Loucy (cell line): Measurements from ENCODE around the gene OR51A7.

ENCODE experiments used
- CTCF ChIP-seq: fragments of 200-600 bp; sonication (generic); conservative IDR thresholded peaks from 2 replicates; pipeline ENCODE4 v1.5.1; 2014; ENCODE audit warnings: mild to moderate bottlenecking, antibody characterized with exemption, low read length
- EZH2phosphoT487 ChIP-seq: fragments of 200-600 bp; IDR thresholded peaks from 2 replicates; pipeline ENCODE4 v1.6.1; 2018; ENCODE audit warnings: antibody characterized with exemption, mild to moderate bottlenecking, moderate library complexity, borderline replicate concordance

DNA sequence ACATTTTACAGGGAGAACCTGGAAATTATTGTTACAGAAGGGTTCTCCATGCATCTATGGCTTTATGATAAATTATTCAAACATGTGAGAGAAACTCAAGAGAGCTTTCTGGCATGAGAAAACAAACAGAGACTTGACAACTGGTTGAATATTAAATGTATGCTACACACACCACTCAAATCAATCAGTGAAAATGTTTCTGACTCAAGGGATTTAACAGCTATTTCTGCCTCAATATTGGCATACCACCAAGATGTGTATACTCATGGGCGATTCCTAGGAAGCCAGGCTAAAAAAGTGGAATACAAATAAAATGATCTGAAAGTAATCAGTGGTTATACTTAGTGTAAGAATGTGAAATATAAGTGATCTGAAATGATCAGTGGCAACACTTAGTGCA lies 37.7 kb upstream of the OR51A7 start:
- TF ChIP-seq CTCF = no peak
- no peak for TF ChIP-seq EZH2phosphoT487
